Measurements from ENCODE around the gene PLGRKT. TPM values are rescaled to one million over a fixed set of nuclear protein-coding genes. Genes with fewer than 3 reads are reported as not detected.

PLGRKT gene
- total and polyA plus RNA-seq, 2 donors (not counting 3 experiments of a cell fraction or from before 2014, with no cell fraction given): 3.8 to 21.2 TPM

GRCh38 chr9:5375790-5376477 lies 61.8 kb downstream of the PLGRKT start:
- no peaks in the 10 kb centered on the region for H4K20me1 ChIP-seq (replicated peaks; ENCODE audit: control insufficient read depth, extremely low read depth, insufficient read depth, low read length)
- peaks cover 20% of the 10 kb centered on the region for H3K4me1 ChIP-seq (ENCODE audit: control insufficient read depth, extremely low read depth, insufficient read depth, low read length)
- no peaks in the 10 kb centered on the region for H3K36me3 ChIP-seq (ENCODE audit: control insufficient read depth in 2 of 2, extremely low read depth in 1 of 2, insufficient read depth in 2 of 2, low read length in 2 of 2)
- TF ChIP-seq EZH2 (IDR thresholded peaks at IDR 0.05; ENCODE audit: borderline replicate concordance, low read depth, low read length, severe bottlenecking) (no peak), JUN (IDR thresholded peaks at IDR 0.05; ENCODE audit: borderline replicate concordance, insufficient read depth, insufficient read length, low read depth) (peak; percentile 95), CTCF (IDR thresholded peaks at IDR 0.05; ENCODE audit: extremely low read depth in 1 of 2, insufficient read depth in 1 of 2, low read depth in 1 of 2, low read length in 2 of 2) (no peak), POLR2AphosphoS5 (IDR thresholded peaks at IDR 0.05; ENCODE audit: insufficient read depth, low read depth, low read length) (peak; percentile 56), FOS (IDR thresholded peaks at IDR 0.05; ENCODE audit: borderline replicate concordance, insufficient read depth, low read length) (peak; percentile 76), GATA2 (IDR thresholded peaks at IDR 0.05; ENCODE audit: insufficient read depth, insufficient read length, low read depth, low read length) (no peak), MAX (IDR thresholded peaks at IDR 0.05; ENCODE audit: insufficient read depth, insufficient read length) (no peak), MYC (IDR thresholded peaks at IDR 0.05; ENCODE audit: low read depth, low read length) (no peak), POLR2A (IDR thresholded peaks at IDR 0.05; ENCODE audit: low read depth, low read length) (no peak)
- H3K4me2 ChIP-seq (ENCODE audit: insufficient read depth, low read length): peak overlapping the region; percentile 33
- no peaks in the 10 kb centered on the region for H3K79me2 ChIP-seq (ENCODE audit: control insufficient read depth, insufficient read depth, low read length)
- peak; percentile 83 for FAIRE-seq
- peak overlapping the region; percentile 21 for H2AFZ ChIP-seq (ENCODE audit: low read depth, low read length)
- POLR2A ChIA-PET: interaction anchor here (0.6 kb wide), 1 partner anchor 19 kb away, joined by 5 read pairs; no protein-coding TSS in a partner anchor
- no peaks in the 10 kb centered on the region for H3K9me3 ChIP-seq (replicated peaks; ENCODE audit: control insufficient read depth, insufficient read depth, low read length)
- no peak overlapping the region for H3K4me3 ChIP-seq (replicated peaks in 1 of 3; ENCODE audit: insufficient read depth in 1 of 3, low read depth in 1 of 3, low read length in 3 of 3)
- H3K27ac ChIP-seq (ENCODE audit: insufficient read depth, low read depth, low read length): peak overlapping the region; percentile 87
- CTCF ChIA-PET: interaction anchor here (1.6 to 1.9 kb wide), 2 partner anchors 55 to 189 kb away, joined by 3 to 4 read pairs; no protein-coding TSS in a partner anchor
- intact Hi-C loops (cut with micrococcal nuclease): loop anchor here (1.0 to 5.0 kb wide), 3 partner anchors 18 to 131 kb away; no protein-coding TSS in a partner anchor
- H3K9ac ChIP-seq (replicated peaks; ENCODE audit: extremely low read depth, insufficient read depth, low read length): peak overlapping the region; percentile 27
- dilution Hi-C loops (cut with MboI; ENCODE audit: extremely low pct_ligation_motif_present, low sequenced_read_pairs): no loop called here
- H3K27me3 ChIP-seq (ENCODE audit: control insufficient read depth in 2 of 2, insufficient read depth in 2 of 2, low read length in 2 of 2): no peaks in the 10 kb centered on the region
- peak; percentile 65 for DNase-seq (ENCODE audit: low read depth, low spot score)
- TSS peak; percentile 95 for BruUV-seq (replicated peaks)
- no peaks in the 10 kb centered on the region for H3K9me1 ChIP-seq (replicated peaks; ENCODE audit: control insufficient read depth, extremely low read depth, insufficient read depth, low read length)

Measured in endothelial cell of umbilical vein (primary cell).